GM12891 (cell line): ENCODE data around the gene MBNL2.

Experiments used
- PAX5 ChIP-seq: IDR thresholded peaks from 2 replicates; pipeline ENCODE4 v1.6.1; 2011; ENCODE audit warnings: low read length, moderate library complexity, mild to moderate bottlenecking; ENCODE audit not compliant: insufficient read depth, severe bottlenecking
- POLR2A ChIP-seq: IDR thresholded peaks from 2 replicates; pipeline ENCODE4 v1.6.1; 2011; ENCODE audit warnings: low read depth, low read length, control low read depth
- POLR2AphosphoS5 ChIP-seq: IDR thresholded peaks from 2 replicates; pipeline ENCODE4 v1.6.1; 2011; ENCODE audit warnings: low read depth, low read length, control low read depth
- POU2F2 ChIP-seq: IDR thresholded peaks from 2 replicates; pipeline ENCODE4 v1.6.1; 2011; ENCODE audit warnings: low read depth, mild to moderate bottlenecking, control low read depth, low read length, moderate library complexity
- TAF1 ChIP-seq: IDR thresholded peaks from 2 replicates; pipeline ENCODE4 v1.6.1; 2011; ENCODE audit warnings: low read depth, low read length, control low read depth

GRCh38 chr13:97414392-97414791 lies 192.3 kb downstream of the MBNL2 start:
- TF ChIP-seq PAX5 (no peak), TAF1 (no peak), POLR2AphosphoS5 (no peak), POLR2A (no peak), POU2F2 (no peak)
